HG02852 (cell line): Measurements from ENCODE around the gene ZBTB38.
A peak's percentile ranks its signal among the peaks of the same experiment; 100 is the strongest.

ENCODE experiments used
- ATAC-seq: cut with Tn5 transposase; IDR thresholded peaks from one replicate; pipeline ENCODE4 v1.9.1; 2021; ENCODE audit warnings: mild to moderate bottlenecking, moderate library complexity; ENCODE audit not compliant: unreplicated experiment

The ZBTB38 gene

GRCh38 chr3:141386611-141387111, 18.4 kb downstream of the ZBTB38 start:
- peak; percentile 25 for ATAC-seq

GRCh38 chr3:141387516-141387915, 19.2 kb downstream of the ZBTB38 start:
- ATAC-seq, result no peak

- ATAC-seq, result no peak
Measured at GRCh38 chr3:141388395-141388794, 20.1 kb downstream of the ZBTB38 start.

- ATAC-seq, result no peak
Measured at GRCh38 chr3:141388823-141389621, 20.7 kb downstream of the ZBTB38 start.

- no peak for ATAC-seq
Measured at GRCh38 chr3:141389703-141390102, 21.4 kb downstream of the ZBTB38 start.

- no peak for ATAC-seq
Measured at GRCh38 chr3:141390747-141391146, 22.4 kb downstream of the ZBTB38 start.

- no peak for ATAC-seq
Measured at GRCh38 chr3:141391298-141391990, 23.1 kb downstream of the ZBTB38 start.

- no peak for ATAC-seq
Measured at GRCh38 chr3:141391991-141392316, 23.6 kb downstream of the ZBTB38 start.

- no peak for ATAC-seq
Measured at GRCh38 chr3:141392416-141392815, 24.1 kb downstream of the ZBTB38 start.

GRCh38 chr3:141392897-141393734, 24.8 kb downstream of the ZBTB38 start:
- ATAC-seq, result no peak

- ATAC-seq, result no peak
Measured at GRCh38 chr3:141393735-141394076, 25.4 kb downstream of the ZBTB38 start.

GRCh38 chr3:141394560-141394959, 26.3 kb downstream of the ZBTB38 start:
- ATAC-seq, result no peak

GRCh38 chr3:141395005-141395589, 26.8 kb downstream of the ZBTB38 start:
- no peak for ATAC-seq

- no peak for ATAC-seq
Measured at GRCh38 chr3:141397996-141398395, 29.7 kb downstream of the ZBTB38 start.

GRCh38 chr3:141399200-141399599, 30.9 kb downstream of the ZBTB38 start:
- no peak for ATAC-seq

- no peak for ATAC-seq
Measured at GRCh38 chr3:141400073-141400971, 32.0 kb downstream of the ZBTB38 start.

GRCh38 chr3:141401095-141401494, 32.8 kb downstream of the ZBTB38 start:
- no peak for ATAC-seq

GRCh38 chr3:141401573-141402475, 33.5 kb downstream of the ZBTB38 start:
- peak; percentile 64 for ATAC-seq
